ENCODE measurements around the gene BTF3. TPM values are rescaled to one million over a fixed set of nuclear protein-coding genes. Genes with fewer than 3 reads are reported as not detected.

The BTF3 gene
- total and polyA plus RNA-seq, 9 of the 15 experiments (the other 6 are each of a cell fraction or from before 2014, with no cell fraction given) = 534 to 1,637 (median 848) TPM

GRCh38 chr5:73482383-73483136 is 15.7 kb upstream of the BTF3 start (continued):
- TF ChIP-seq PRDM10 (IDR thresholded peaks at IDR 0.05; ENCODE audit: partially characterized antibody) (no peak), NR3C1 (CRISPR knock-in tag; IDR thresholded peaks at IDR 0.05) (no peak), PHB (CRISPR knock-in tag; IDR thresholded peaks at IDR 0.05) (no peak), ZNF316 (IDR thresholded peaks at IDR 0.05) (no peak), MAFF (IDR thresholded peaks at IDR 0.05; ENCODE audit: low read length) (no peak), HIVEP1 (CRISPR knock-in tag; IDR thresholded peaks at IDR 0.05) (no peak), CREB5 (CRISPR knock-in tag; IDR thresholded peaks at IDR 0.05) (no peak), ZNF79 (CRISPR knock-in tag; IDR thresholded peaks at IDR 0.05; ENCODE audit: low read depth) (no peak), MCM7 (IDR thresholded peaks at IDR 0.05) (no peak), SIN3B (IDR thresholded peaks at IDR 0.05; ENCODE audit: low read depth) (no peak), KLF10 (CRISPR knock-in tag; IDR thresholded peaks at IDR 0.05) (no peak), ESRRA (IDR thresholded peaks at IDR 0.05; ENCODE audit: borderline replicate concordance, low read depth) (no peak), NCOA2 (IDR thresholded peaks at IDR 0.05; ENCODE audit: partially characterized antibody in 2 of 2) (no peak), U2AF1 (optimal IDR thresholded peaks at IDR 0.05; ENCODE audit: low read depth, low read length) (no peak), TBP (optimal IDR thresholded peaks at IDR 0.05; ENCODE audit: low read depth, low read length) (no peak)
